GM18499 (cell line): ENCODE results near the gene RAET1G.
"Not testable (repeated sequence)": the region's sequence is repeated elsewhere in the genome, so short reads cannot be mapped to it uniquely, and the experiment has no call there.

Source experiments
- ATAC-seq: cut with Tn5 transposase; IDR thresholded peaks from one replicate; pipeline ENCODE4 v1.9.1; 2021; ENCODE audit warnings: moderate number of reproducible peaks; ENCODE audit not compliant: insufficient read depth, unreplicated experiment

RAET1G gene

DNA sequence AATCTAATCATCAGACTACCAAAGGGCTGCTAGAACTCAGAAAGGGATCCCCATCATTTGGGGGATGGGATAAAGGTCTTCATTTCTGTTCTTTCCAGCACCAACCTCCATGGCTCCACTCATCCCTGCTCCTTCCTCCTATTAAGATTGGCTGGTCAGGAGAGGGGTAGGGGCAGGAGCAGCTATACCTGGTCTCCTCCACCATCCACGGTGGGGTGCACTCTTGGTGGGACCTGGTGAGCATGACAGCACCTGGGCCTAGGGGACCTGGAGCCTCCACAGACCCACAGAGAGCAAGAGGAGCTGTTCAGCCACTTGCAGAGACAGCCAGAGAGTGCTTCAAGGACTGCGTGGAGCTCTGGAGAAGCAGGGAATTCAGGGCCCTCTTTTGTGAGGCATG lies 12.7 kb upstream of the RAET1G start:
- ATAC-seq, result no peak

DNA sequence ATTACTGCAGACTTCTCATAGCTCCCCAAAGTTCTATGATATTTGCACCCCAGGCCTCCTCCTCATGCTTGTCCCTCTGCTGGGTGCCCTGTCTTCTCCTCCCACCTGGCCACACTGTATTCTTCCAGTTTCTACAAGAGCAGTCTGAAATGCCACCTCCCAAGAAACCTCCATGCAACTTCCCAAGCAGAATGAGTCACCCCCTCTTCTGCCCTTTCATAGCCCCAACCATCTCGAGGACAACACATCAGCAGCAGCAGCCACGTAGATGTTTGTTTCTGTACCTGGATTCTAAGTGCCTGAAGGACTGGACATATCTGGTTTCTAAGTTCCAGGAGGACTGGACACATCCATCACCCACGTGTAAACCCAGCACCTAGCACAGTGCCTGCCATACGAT lies 12.3 kb upstream of the RAET1G start:
- no peak for ATAC-seq

DNA sequence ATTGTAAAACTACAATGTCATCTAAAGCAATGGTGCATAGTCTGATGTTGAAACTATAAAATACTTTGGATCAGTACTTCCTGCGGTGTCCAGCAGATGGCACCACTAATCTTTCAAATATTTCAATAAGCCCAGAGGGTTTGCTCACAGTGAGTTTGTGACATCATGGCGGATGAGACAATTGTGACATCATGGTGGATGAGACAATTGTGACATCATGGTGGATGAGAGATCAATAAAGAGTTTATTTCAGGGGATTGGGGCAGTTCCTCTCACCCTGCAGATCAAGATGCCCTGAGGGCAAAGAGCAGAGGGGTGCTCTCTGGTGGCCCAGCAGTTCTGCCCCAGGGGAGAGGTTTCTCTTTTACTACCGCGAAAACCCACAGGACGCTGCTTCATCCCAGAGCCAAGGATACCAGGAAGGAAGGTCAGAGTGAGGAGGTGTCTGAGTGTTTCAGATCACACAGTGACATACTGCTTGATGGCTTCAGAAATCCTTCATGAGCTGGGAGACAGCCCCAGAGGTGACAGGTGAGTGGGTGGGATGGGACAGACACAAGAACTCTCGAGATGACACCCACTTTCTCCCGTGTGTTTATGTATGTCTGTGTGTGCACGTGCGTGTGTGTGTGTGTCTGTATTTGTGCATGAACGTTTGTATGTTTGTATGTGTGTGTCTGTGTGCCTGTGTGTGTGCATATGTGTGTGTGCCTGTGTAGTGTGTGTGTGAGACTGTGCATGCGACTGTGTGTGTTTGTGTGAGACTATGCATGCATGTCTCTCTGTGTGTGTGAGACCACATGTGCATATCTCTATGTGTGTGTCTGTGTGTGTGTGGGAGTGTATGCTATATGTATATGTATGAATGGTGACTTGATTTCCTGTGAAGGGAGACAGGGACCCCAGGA lies 11.6 kb upstream of the RAET1G start:
- no peak for ATAC-seq

DNA sequence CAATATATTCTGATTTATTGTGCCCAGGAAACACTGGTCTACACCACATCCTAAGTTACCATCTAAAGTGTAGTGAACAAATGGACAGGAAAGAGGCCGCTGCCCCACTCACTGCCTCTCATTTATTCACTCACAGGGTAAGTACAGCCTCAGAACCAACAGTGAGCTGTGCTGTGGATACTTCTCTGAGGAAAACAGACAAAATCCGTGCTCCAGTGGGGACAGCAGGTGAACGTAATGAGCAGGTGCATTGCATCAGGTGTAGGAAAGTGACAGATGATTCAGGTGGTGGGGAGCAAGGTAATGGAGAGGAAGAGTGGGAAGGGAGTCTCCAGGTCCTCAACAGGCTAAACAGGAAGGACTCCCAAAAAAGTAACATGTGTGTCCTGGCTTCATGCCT lies 10.5 kb upstream of the RAET1G start:
- ATAC-seq, result no peak

DNA sequence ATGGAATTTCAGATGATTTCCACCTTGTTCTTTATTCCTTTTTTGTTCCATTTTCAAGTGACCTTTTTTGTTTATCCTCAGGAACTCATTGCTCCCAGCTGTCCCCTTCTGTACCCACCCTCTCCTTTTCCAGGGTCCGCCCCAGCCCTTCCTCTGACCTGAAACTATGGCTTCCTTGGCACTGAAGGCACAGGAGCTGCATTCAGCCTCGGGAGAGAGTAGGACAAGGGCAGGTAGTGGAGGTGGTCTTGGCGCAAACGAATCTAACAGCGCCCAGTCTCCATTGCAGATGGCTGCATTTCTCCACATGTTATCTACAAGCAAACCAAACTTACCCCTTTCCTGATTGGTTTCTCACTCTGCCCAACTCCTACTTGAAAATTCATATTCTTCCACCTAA lies 10.1 kb upstream of the RAET1G start:
- ATAC-seq, result no peak

DNA sequence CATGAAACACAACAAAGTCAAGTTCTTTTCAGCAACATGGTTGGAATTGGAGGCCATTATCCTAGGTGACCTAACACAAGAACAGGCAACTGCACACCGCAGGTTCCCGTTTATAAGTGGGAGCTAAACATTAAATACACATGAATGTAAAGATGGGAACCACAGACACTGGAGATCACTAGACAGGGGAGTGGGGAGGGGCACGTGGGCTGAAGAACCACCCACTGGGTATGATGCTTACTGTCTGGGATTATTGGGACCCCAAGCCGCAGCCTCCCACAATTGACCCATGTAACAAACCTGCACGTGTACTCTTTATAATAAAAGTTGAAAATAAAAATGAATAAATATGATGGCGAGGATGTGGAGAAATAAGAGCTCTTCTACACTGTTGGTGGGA lies 8.6 kb upstream of the RAET1G start:
- ATAC-seq, result no peak

DNA sequence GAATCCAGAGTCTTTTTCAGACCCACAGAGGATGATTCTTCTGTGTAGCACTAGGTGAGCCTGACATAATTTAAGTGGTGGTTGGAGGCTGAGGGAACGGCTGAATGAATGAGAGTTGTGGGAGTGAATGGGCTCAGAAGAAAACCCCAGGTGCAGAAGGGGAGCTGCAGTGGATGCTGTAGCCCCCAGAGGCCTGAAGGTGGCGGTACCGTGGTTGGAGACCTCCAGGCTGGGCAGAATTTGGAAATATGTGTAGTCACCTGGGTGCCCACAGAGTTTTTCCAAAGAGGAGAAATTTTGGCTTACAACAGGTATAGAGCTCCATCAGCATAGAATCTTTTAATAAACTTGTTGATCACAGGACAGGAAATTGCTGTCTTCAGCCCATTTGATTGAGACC lies 6.5 kb upstream of the RAET1G start:
- no peak for ATAC-seq

DNA sequence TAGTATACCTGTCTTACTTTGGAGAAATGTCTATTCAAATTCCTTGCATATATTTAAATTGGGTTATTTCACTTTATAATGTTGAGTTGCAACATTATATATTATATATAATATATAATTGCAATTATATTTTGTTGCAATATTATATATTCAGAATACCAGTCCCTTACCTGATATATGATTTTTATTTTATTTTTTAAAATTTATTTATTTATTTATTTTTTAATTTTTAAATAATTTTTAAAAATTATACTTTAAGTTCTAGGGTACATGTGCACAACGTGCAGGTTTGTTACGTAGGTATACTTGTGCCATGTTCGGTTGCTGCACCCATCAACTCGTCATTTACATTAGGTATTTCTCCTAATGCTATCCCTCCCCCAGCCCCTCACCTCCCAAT lies 4.1 kb upstream of the RAET1G start:
- ATAC-seq, result not testable (repeated sequence)

DNA sequence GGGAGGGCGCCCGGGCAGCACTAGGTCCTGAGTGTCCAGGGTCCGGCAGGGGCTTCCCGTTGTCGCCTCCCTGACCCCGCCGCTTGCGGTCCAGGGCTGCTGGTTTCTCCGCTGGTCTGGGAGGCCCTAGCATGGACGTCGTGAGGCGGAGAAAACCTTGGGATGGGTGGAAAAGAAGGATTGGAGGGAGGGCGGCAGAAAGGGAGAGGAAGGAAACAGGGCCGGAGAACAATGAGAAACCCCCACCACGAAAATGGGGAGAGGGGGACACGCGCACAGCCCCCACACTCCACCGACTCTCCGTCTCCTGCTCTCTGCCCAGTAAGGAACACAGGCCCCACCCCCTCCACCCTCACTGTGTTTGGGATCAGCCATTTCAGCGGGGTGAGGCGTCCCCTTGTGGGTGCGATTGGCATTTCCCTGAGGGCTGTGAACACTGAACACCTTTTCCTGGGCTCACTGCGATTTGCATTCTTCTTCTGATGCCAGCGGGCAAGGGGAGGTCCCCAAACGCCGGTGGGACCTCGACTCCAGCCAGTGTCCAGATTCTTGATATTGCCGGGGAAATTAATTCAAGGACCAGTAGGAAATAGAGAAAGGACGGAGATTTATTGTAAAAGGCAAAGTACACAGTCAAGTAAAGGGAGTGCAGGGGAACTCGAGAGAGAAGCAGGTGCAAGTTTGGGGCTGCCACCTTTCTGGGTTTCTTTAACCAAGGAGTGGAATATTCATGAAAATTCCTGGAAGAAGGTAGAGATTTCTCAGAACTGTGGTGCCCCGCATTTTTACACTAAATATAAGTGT lies 3.3 kb upstream of the RAET1G start:
- ATAC-seq, result no peak

DNA sequence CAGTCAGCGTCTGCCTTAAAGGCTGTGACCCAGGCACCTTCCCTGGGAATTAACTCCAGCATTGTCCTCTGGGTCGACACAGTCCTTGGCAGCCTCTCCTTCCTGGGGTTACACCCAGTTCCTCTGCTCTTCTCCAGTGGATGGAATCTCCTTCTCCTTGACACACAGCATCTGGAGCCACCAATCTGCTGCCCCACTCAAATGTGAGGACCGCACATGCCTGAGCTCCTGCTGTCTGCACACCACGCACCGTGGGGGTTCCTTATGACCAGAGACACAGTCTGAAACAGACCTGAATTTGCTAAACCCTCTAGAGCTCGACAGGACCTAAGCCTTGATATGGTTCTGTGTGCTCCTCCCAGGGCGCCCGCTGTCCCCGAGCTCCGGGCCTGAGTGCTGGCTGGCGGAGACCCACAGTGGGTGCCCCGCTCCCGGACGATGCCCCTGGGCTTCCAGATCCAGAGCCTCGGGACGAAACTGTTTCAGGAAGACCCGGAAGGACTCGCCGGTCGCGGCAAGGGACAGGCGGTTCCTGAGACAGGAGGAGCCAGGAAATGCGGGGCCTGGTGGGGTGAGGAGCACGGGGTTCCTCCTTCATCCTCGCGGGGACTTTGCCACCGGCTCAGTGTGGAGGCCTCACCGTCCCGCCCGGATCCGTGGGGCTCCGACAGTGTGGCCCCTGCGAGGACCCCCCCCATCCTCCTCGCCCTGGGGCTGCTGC lies 2.5 kb upstream of the RAET1G start:
- no peak for ATAC-seq

DNA sequence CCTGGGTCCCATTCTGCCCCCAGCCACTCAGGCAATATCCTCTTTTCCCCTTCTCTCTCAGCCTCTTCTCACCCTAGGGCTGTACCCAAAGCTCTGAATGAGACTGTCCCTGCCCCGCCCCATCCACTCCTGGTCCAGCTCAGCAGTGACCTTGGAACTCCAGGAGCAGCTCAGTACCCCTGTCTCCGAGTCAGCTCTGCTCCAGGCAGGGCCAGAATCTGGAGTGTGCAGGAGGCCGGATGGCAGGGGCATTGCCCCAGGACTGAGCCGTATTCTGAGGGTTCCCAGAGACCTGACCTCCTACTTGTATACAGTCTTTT lies 2.0 kb upstream of the RAET1G start:
- ATAC-seq, result no peak

DNA sequence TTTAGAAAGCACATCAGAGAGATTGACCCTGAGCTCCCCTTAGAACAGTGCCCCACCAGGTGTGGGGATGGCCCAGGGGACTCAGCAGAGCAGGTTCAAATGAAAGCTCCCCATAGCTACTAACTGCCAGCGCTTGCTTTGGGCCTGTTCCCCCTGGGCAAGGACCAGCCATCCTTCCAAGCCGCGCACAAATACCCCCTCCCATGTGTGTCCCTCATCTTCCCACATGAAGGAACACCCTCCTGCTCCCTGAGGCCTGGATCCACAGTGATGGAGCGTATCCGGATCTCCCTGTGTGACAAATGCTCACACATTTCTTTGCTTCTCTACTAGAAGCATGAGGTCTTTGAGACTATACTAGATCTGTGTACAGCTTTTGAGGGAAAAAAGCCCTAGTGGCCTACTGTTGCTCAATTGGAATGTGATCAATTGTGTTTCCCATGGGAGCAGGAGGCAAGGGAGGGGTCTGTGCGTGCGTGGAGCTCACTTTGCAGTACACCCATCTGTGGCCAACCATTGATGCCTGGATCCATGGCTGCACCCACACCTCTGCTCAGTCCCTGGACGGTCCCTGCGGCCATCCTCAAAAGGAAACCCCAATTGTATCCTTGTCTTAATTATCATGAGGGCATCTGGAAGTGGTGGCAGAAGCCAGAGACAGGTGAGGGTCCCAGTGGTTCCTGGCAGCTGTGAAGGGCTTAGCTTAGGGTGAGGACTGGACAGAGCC lies 1.4 kb upstream of the RAET1G start:
- no peak for ATAC-seq

DNA sequence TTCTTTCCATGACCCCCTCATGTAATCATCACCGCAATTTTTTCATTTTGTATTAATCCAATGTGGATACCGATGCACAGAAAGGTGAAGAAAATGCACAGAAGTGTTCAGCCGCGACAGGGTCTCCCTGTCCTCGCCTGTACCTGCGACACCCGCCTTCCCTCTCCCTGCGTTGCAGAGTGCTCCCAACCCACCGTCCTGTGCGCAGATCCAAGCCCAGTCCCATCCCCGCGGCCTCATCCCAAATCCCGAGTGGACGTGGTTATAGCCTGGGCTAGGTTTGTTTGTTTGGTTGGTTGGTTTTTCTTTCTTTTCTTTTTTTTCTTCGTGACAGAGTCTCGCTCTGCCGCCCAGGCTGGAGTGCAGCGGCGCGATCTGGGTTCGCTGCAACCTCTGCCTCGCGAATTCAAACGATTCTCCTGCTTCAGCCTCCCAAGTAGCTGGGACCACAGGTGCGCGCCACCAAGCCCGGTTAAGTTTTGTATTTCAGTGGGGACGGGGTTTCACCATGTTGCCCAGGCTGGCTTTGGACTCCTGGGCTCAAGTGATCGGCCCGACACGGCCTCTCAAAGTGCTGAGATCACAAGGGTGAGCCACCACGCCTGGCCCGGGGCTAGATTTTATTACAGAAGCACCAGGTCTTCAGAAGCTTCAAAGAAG lies 536 bp upstream of the RAET1G start:
- ATAC-seq, result no peak

DNA sequence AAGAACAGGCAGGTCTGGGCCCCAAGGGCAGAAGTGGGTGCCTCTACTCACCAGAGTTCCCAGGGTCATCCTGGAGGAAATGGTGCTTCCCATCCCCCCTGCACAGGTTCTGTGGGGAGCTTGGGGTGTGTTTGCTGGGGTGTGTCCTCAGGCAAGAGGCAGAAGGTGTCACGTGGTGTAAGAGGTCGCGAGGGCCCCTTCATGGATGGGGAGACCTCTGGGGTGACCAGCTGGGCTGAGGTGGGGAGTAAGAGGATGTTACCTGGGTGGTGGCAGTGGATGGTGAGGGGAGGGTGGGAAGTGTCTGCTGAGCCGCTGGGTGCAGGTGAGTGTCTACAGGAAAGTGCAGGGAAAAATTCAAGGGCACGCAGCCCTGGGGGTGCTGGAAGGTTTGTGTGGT lies 830 bp downstream of the RAET1G start:
- not testable (repeated sequence) for ATAC-seq

DNA sequence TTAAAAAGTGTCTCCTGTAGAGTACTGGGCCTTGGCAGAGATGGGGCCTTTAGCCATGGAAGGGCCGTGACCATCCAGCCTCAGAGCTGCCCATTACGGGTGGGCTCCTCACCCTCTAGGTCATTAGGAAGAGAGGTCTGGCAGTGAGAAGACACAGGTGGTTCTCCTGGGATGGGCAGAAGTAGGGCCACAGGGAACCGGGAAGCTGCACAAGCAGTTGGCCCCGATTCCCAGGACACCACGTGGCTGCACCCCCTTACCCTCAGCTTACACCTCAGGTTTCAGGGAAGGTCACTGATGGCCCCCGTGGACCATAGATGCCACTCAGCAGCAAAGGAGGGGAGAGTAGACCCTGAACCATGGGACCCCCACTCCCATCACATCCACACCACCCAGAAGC lies 1.6 kb downstream of the RAET1G start:
- ATAC-seq, result no peak

DNA sequence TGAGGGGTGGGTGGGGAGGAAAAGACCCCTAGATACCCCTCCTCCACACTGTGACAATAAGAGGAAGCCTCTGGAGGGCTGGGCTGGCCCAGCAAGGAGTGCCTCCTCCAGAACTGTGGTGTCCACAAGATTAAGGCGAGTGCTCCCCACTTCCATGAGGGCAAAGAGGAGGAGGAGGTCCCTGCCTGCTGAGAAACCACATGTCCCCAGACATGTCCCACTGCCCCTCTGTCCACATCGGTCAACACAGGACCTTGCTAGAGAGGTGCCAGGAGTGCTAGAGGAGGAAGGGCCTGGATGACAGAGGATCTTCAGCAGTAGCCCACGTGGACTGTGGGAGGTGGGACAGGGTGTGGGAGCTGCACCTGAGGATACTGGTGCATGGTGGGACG lies 3.1 kb downstream of the RAET1G start:
- no peak for ATAC-seq

DNA sequence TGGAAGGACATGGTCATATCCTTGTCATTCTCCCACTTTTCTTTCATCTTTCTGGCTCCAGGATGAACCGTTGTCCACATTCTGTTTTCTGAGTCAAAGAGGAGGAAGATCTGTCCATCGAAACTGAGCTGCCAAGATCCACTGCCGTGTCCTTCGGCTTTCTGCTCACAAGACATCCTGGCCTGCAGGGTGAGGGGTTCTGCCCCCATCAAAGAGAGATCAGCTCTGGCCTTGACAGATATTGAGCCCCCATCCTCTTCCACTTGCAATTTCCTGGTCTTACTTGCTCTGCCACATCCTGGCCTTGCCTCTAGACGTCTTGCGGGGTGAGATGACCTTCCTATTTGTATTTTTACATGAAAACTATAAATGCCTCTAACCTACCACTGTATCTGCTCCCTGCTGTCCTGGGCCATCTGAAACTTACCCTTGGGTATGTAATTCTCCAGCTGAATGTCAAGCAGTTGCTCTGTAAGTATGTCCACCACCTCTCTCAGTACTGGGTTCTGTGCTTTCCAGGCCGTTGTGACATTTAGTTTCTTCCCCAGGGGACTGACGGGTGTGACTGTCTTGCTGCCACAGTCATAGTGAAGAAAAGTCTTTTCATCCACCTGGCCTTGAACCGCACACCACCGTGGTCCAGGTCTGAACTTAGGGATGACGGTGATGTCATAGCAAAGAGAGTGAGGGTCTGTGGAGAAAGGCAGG lies 3.6 kb downstream of the RAET1G start:
- ATAC-seq, result not testable (repeated sequence)

DNA sequence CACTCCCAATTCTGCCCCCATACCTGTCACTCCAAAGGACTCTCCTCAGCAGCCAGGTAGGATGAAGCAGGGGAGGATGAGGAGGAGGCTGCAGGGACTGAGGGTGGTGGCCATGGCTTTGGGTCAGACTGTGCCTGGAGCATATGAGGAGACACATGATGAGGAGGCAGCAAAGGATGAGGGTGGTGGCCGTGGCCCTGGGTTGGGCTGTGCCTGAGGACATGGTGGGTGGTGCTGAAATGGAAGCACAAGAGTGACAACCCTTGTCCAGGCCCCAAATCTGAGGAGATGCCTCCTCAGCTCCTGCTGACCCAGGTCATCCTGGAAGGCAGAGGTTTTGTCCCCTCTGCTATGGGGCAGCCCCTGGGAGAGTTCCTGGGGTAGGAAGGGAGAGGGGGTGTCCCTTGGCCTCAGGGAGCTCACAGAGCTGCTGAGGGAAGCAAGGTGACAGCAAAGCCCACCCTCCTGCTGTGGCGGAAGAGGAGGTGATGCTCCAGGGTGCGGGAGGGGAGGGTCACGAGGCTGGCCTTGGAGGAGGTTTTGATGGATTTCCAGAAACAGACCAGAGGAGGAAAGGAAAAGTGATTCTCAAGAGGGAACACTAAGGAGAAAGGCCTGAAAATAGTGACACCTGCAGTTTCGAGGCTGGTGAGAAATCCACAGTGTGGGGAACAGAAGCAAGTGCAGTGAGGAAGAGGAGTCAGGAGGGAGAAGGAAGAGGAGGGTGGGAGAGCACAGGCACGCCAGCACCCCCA lies 4.6 kb downstream of the RAET1G start:
- ATAC-seq, result no peak

DNA sequence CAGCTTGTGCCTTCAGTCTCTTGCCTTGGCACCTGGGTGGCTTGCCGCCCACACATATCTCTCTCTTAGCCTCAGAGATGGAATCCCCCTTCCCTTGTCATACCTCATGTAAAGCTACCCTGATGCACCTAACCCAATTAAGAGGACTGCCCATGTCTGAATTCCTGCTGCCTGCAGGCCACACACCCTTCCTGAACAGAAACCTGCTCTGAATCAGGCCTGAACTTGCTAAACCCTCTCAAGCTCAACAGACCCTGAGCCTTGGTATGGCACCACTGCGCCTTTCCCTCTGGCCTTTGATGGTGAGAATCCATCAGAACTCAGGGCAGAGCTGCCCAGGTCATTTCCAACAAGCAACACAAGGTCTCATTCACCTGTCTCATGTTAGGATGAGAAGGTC lies 5.2 kb downstream of the RAET1G start:
- no peak for ATAC-seq
